Measurements from ENCODE around the gene LRRC75A.

LRRC75A gene

DNA sequence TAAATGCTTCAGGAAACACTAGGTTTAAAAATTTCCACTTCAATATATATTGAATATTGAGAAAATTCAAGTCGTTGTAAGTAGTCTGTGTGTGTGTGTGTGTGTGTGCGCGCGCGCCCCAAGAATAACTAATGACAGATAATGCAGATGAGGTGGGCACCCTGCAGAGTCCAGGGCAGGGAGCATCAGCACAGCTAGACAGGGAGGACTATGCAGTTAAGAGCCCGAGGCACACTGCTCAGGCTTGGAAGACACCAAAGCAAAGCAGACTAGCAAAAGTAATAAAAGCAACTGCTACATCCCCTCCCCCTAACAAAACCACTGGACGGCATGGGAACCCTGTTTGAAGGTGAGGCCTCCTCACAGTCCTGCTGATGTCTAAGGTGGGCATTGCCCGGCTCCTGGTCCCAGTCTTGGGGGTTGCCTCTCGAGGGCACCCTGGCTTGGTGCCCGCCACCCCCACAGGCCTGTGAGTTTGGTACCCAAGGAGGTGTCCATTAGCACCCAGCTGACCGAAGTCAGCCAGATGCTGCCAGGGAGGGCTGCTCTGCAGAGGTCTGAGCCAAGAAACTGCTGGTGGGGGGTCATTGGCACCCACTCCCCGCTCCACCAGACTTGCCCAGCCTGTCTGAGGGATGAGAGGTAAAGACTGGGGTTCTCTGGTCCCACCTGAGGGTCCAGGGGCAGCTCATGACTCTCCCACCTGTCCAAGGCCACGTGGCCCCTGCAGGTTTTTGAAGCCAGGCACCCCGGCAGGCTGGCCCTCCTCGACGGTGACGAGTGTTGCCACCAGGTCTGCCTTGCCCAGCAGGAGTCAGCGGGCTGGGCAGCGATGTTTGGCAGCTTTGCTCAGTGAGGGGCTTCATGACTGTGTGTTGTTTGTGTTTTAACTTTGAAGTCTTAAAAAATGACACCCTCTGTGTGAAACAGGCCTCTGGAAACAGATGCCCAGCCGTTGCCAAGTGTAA is 18.7 kb downstream of the LRRC75A start:
- DNase-seq (ENCODE audit: low read depth in 2 of 3, low spot score in 1 of 3), result no peak

- no peak for DNase-seq (ENCODE audit: low read depth in 2 of 3, low spot score in 1 of 3)
Observed at GRCh38 chr17:16472539-16472938, 19.5 kb downstream of the LRRC75A start.

GRCh38 chr17:16471295-16471694 is 20.7 kb downstream of the LRRC75A start:
- DNase-seq (ENCODE audit: low read depth in 2 of 3, low spot score in 1 of 3), result no peak

GRCh38 chr17:16470265-16470664 is 21.7 kb downstream of the LRRC75A start:
- DNase-seq (ENCODE audit: low read depth in 2 of 3, low spot score in 1 of 3), result no peak

- no peak for DNase-seq (ENCODE audit: low read depth in 2 of 3, low spot score in 1 of 3)
Observed at GRCh38 chr17:16468428-16468992, 23.5 kb downstream of the LRRC75A start.

- DNase-seq (ENCODE audit: low read depth in 2 of 3, low spot score in 1 of 3), result no peak
Observed at GRCh38 chr17:16467886-16468285, 24.1 kb downstream of the LRRC75A start.

- no peak for DNase-seq (ENCODE audit: low read depth in 2 of 3, low spot score in 1 of 3)
Observed at GRCh38 chr17:16467044-16467443, 24.9 kb downstream of the LRRC75A start.

DNA sequence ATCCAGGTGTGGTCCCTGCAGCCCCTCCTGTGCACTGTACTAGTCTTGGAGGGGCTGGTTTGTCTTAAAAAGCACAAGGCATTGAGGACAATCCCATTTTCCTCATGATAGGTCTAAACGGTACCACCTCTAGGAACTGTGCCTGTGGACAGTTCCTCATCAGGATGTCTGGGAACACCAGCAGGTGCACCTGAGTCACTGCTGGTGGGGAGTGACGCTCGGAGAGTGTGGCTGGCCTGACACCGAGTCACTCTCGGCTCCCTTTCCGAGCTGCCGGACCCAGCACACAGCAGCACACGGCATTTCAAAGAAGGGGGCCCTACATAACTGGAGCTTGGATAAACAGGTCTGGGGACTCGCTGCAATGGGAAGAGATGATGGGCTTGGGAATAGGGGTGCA is 25.6 kb downstream of the LRRC75A start:
- no peak for DNase-seq (ENCODE audit: low read depth in 2 of 3, low spot score in 1 of 3)

DNA sequence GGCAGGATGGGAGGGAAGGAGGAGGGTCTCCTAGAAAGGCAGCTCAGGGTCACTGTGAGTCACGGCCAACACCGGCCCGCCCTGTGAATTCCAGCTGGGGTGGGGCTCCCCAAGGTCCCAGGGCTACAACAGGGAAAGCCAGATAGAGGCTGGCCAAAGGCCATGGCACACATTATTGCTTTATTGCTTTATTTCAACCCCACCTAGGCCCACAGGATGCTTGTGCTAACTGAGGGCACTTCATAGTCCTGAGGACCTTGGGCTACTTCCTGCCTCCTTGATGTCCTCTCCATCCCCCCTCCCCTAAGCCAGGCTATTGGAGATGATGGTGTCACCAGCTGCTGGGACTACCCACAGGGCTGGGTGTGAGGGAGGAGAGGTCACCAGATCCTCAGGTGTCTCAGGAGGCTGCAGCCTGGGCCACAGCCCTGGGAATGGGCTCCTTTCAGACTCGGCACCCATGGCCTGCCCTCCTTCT is 26.1 kb downstream of the LRRC75A start:
- DNase-seq (ENCODE audit: low read depth in 2 of 3, low spot score in 1 of 3), result no peak

DNA sequence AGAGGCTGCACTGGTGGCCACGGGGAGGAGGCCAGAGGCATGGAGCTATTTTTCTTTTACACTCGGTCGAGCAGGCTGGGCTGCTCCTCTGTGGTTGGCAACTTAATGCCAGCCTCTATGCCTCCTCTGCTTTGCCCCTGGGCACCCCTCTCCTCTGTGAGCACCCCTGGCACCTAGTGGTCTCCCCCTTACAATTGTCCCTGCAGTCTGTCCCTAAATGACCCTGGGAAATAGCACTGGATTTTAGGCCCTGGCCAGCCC is 27.0 kb downstream of the LRRC75A start:
- no peak for DNase-seq (ENCODE audit: low read depth in 2 of 3, low spot score in 1 of 3)

DNA sequence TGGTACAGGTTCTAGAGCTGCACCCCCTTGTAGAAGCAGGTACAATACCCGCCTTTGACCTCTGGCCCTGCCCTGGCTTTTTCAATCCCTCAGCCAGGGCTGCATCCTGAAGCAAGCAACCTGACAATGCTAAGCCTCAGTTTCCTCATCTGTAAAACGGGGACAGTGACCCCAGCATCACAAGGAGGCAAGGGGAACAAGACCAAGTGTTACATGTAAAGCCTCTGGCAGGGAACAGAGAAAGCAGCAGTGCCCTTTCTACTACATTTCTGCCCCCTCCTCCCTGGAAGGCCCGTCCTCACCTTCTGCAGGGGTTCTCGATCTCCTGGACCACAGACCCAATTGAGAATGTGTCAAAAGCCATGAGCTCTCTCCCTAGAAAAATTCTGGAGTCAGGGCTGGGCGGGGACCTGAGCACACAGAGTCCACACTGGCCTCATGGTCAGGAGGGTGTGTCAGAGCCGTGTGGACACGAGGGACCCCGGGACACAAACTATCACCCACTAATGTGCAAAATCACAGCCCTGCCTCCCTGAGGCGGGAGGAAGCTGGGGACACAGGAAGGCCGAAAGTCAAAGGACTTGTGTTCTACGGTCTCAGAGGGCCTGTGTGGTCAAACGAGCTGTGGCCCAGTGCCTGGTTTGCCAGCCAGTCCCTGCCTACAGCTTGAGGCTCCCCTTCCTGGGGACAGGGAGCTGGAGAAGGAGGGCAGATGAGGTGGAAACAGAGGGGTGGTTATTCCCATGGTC is 27.5 kb downstream of the LRRC75A start:
- DNase-seq (ENCODE audit: low read depth in 2 of 3, low spot score in 1 of 3), result no peak

- no peak for DNase-seq (ENCODE audit: low read depth in 2 of 3, low spot score in 1 of 3)
Observed at GRCh38 chr17:16463358-16464302, 28.4 kb downstream of the LRRC75A start.

DNA sequence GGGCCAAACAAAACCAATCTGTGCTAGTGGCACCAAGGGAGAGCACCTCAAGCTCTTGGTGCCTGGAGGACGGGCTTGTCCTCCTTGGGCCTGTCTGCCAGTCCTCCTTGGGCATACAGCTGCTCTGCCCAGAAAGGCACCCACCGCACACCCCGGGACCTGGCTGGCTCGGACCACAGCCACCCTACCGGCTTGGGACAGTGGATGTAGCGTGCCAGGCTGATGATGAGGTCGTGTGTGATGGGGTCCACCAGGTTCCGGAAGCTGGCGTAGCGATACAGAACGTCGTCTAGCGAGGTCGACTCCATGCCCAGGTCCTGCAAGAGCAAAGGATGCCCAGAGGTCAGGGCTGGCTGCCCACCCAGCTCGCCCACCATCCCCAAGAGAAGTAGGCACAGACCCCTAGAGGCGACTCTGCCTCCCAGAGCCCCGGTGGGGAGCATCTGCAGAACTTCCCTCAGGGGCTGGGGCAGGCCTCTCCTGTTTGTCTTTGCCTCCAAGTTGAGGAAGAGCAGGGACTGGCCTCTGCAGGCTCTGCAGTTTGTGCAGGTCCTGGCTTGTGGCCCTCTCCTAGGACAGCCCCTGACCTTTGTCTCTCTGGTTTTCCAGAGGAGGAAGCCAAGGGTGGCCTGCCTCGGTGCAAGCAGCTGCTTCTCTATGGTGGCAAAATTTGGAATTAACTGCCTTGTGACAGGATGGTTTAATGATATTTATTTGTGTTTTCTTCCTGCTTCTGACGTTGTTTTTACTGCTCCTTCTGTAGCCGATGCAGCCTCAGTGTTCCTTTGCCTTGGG is 29.7 kb downstream of the LRRC75A start:
- DNase-seq (ENCODE audit: low read depth in 2 of 3, low spot score in 1 of 3), result no peak

DNA sequence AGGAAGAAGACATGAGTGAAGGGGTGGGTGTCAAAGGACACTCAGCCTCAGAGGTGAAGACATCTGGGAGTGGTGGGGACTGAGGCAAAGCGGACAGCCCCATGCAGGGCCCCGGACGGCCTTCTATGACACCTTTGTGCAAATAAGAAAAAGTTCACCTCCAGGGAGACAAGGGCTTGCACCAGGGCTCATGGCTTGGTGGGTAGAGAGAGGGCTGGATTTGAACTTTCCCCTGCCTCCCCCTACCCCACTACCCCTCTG is 30.5 kb downstream of the LRRC75A start:
- no peak for DNase-seq (ENCODE audit: low read depth in 2 of 3, low spot score in 1 of 3)

DNA sequence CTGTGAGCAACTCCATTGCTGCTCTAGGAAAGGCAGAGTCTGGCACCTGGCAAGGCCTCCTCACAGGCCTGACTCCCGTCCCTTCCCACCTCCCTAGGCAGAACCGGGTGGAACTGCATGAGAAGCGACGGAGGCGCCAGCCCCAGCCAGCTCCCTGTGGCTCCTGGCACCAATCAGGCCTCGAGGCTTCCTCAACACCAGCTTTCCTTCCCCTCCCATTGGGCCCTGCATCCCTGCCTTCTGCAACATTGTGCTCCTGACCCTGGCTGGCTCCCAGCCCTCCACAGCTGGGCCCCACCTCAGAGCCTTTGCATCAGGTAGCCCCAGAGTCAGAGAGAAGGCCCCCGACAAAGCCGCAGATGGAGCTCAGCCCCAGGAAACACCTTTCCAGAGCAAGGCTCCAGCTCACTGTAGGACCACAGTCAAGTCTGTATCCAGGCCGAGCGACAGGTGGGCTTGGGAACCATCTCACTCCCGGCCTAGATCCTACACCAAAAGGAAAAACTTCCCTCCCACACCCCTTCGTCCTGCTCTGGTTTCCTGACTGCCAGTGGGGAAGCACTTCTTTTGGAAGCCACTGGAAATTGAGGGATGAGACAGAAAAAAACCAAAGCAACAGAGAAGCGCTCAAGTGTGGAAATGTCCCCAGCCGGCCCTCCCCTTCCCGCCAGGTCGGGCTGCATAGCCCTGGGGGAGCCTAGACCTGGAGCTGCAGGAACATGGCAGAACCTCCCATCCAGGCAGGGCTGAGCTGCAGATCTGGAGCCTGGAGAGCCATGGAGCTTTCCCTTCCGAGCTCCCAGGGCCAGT is 31.0 kb downstream of the LRRC75A start:
- DNase-seq (ENCODE audit: low read depth in 2 of 3, low spot score in 1 of 3), result no peak

DNA sequence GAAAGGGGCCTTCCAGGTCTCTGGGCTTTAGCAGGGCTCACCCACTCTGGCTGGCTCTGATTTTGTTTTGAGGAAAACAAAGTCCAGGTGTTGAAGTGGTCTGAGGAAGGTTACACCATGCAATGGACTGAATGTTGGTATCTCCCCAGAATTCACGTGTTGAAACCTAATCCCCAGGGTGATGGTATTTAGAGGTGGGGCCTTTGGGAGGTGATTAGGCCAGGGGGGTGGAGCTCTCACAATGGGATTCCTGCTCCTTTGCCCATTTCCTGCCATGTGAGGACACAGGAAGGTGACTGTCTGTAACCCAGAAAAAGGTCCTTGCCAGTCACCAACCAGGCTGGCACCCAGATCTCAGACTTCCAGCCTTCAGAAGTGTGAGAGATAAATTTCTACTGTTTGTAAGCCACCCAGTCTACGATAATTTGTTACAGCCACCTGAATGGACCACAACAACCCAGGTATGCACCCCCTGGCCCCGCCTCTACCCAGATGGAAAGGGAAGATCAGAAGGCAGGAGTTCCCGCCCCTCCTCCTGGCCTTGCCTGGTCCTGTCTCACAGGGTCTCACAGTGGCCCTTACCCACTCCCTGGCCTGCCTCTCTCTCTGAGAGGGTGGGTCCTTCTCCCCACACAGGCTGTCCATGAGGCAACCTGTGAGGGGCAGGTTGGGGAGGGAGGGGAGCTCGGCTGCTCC is 32.0 kb downstream of the LRRC75A start:
- DNase-seq (ENCODE audit: low read depth in 2 of 3, low spot score in 1 of 3), result no peak

DNA sequence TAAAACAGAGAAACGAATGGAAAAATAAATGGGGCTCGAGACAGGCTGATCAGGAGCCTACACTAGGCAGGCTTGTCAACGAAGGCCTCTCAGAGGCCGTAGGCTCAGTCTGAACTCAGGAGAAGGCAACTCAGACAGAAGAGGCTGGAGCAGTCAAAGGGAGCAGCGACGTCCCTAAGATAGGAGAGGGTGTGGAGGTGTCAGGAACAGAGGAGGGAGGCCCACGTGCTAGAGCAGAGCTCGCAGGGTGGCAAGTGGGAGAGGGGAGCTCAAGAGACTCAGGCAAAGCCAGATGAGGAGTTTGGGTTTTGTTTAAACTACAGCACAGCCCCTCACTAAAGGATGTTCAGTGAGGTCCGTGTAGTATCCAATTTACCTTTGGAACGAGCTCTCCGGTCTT is 32.7 kb downstream of the LRRC75A start:
- DNase-seq (ENCODE audit: low read depth in 2 of 3, low spot score in 1 of 3), result no peak

- DNase-seq (ENCODE audit: low read depth in 2 of 3, low spot score in 1 of 3), result no peak
Observed at GRCh38 chr17:16456742-16457316, 35.2 kb downstream of the LRRC75A start.
